Activated CD8-positive, alpha-beta memory T cell treated with anti-CD3 and anti-CD28 coated beads, Interleukin-2, amount 50 U/mL, for 1 hour (primary cell): ENCODE measurements around the gene SYCN.
"Not testable (repeated sequence)": the region's sequence is repeated elsewhere in the genome, so short reads cannot be mapped to it uniquely, and the experiment has no call there.

Experiments used
- DNase-seq: peaks from one replicate; pipeline ENCODE4 v3.0.0-alpha.2; 2020; ENCODE audit errors: extremely low read depth

SYCN gene, protein sequence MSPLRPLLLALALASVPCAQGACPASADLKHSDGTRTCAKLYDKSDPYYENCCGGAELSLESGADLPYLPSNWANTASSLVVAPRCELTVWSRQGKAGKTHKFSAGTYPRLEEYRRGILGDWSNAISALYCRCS

DNA sequence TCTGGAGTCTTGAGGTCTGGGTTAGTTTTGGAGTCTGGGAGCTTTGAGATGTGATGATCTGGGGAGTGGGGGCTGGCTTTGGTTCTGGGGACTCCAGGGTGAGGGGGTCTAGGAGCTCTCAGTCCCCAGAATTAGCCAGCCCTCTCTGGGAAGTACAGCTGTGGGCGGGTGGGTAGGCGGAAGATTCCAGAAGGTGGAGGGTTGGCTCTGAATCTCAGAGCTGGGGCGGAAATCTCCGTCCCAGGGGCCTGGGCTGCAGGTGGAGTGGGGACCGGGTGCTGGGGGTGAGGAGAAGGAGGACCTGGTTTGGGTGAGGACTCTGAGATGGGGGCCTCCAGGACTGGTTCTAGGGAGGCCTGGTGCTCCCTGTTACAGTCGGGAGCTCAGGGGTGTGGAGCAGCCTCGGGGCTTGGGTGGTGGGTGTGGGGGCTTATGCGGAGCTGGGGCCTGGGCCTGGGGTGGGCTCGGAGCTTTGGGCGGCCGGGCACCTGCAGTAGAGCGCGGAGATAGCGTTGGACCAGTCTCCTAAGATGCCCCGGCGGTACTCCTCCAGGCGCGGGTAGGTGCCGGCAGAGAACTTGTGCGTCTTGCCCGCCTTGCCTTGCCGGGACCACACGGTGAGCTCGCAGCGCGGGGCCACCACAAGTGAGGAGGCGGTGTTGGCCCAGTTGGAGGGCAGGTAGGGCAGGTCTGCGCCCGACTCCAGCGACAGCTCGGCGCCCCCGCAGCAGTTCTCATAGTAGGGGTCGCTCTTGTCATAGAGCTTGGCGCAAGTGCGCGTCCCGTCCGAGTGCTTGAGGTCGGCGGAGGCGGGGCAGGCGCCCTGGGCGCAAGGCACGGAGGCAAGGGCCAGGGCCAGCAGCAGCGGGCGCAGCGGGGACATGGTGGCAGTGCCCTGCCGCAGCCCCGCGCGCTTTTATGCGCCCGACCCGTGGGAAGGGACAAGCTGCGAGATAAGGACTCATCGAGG, at the start of gene SYCN:
TSS of gene SYCN (minus strand) at position 892 of the 970 bp plus-strand sequence. CDS start at position 883, 9 bp downstream.
- no peak for DNase-seq

DNA sequence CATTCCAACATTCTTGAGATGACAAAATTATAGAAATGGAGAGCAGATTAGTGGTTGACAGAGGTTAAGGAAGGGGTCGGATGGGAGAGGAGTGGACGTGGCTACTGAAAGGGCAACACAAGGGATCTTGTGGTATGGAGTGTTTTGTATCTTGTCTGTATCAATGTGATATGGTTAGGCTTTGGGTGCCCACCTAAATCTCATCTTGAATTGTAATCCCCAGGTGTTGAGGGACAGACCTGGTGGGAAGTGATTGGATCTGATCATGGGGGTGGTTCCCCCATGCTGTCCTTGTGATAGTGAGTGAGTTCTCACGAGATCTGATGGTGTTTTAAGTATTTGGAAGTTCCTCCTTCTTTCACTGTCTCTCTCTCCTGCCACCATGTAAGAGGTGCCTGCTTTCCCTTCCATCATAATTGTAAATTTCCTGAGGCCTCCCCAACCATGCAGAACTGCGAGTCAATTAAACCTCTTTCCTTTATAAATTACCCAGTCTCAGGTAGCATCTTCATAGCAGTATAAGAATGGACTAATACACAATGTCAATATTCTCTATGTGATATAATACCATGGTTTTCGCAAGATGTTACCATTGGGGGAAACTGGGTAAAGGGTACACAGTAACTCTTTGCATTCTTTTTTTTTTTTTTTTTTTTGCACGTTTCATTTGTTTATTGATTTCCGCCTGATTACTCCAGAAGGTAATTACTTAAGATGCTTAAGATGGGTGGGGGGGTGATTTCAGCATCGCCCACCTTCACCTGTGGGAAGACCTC, 49.5 kb upstream of the SYCN start:
- DNase-seq: no peak

DNA sequence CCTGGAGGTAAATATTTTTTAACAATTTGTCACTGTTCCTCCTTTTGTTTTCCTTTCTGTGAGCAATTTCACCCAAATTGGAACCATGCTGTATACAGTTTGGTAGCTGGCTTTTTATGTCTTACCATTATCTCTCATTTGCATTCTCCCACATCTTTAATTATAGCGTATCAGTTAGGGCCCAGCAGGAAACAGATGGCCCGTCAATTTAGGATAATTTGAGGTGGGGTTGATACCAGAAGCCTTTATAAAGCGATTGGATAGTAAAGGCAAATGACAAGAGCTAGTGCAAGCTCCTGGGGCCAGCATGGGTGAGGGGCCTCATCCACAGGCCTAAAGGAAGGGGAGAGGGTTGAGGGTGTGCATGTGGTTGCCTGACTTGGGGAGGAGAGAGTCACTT, 48.4 kb upstream of the SYCN start:
- no peak for DNase-seq

DNA sequence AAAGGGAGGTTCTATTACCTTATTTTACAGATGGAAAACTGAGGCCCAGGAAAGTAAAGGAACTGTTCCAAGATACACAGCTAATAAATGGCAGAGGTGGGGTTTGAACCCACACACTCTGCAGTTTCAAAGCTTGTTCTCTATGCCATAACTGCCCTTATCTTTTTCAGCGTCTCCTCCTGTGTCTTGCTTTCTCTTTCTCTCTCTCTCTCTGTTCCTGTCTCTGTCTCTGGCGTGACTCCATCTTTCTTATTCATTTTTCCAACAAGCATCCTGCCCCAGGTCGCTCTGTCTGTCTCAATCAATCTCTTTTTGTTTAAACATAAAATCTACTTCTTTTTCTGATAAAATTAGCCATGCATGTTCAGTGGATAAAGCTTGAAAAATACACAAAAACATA, 47.8 kb upstream of the SYCN start:
- DNase-seq: no peak

DNA sequence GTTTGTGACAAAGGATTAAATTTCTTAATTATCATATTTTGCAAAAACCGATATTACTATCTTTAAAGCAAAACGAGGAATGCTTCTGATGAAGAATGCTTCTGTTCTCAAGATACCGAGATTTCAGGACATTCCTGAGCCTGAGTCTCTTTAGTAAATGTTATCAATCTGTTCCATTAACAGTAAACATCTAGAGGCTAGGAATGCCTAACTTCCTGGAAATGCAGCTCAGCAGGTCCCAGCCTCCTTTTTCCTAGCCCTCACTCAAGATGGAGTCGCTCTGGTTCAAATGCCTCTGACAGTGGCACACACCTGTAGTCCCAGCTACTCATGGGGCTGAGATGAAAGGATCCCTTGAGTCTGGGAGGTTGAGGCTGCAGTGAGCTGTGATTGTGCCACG, 47.0 kb upstream of the SYCN start:
- no peak for DNase-seq

DNA sequence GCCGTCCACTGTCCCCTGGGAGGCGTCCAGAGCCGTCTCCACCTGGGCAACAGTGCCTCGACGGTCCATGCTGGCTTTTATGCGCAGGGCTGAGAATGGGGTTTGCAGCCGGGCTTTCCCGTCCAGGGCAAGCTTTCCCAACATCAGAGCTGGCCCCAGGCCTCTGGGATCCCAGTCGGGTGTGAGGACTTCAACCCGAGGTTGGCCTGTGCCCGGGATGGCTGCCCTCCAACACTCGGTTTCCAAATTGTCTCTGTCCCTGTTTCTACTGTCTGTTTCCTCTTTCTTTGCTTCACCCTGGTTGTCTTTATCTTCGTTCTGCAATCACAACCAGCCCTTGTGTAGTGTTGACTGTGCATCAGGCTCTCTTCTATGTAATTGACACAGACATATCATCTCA, 44.7 kb upstream of the SYCN start, which contains the start of gene IFNL4:
TSS of gene IFNL4 (minus strand) at position 51 of the 400 bp plus-strand sequence.
- DNase-seq: no peak

DNA sequence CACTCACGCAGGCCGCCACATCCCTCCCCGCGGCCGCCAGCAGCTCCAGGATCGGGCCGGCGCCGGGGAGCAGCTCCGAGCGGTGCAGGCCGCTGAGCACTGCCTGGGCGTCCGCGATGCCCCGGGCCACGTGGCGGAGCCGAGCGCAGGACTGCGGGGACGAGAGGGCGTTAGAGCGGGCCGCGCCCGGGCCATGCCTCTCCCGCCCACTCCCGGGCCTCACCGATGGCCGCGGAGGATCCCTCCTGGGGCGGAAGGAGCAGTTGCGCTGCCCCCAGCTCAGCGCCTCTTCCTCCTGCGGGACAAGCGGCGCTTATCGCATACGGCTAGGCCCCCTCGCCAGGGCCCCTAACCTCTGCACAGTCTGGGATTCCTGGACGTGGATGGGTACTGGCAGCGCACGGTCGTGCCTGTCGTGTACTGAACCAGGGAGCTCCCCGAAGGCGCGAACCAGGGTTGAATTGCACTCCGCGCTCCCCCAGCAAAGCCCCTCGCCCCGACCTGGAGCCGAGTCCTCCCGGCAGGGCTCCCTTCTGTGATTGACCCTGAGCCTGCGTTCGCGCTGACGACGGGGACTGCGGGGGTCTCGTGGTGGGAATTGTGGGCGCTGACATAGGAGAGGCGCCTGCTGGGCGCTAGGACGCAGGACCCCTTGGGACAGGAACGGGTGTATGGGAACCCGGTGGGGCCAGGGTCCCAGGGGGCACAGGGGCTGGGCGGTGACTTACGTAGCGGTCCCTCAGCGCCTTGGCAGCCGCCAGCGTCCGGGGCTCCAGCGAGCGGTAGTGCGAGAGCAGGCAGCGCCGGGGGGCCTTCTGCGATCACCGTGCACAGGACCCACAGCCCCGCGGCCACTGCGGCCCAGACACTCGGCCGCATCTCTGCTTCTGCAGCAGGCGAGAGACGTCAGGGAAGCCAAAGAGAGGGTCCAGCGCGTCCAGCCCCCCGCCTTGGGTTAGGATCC, 43.9 kb upstream of the SYCN start:
- DNase-seq: no peak

DNA sequence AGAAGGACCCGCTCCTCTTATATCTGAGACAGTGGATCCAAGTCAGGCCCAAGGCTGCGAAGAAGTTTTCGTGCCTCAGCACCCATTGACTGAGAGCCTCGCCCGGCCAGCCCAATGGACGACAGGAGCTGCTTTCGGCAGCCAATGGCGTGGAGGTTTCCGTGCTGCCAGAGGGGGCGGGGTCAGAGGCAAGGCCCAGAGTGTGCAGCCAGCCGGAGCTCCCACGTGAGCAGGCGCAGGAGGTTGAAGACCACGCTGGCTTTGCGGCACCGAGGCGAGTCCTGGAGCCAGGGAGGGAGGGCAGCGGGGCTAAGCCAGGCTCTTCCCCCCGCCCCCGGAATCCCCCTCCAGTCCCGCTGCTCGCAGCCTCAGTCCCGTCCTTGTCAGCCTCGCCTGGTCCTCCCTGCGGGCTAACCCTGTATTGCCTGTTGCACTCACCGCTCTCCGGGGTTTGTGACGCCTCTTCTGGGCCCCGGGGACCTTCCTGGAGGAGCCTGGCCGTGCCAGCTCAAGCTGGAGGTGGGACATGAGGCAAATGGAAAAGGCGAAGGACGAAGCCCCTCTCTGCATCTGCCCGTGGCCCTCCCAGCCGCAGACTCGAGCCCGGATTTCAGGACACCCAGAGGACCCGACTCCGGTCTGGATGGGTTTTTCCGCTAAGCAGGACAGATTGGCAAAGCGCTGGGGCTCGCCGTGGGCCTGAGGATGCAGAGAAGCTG, 43.0 kb upstream of the SYCN start:
- no peak for DNase-seq

DNA sequence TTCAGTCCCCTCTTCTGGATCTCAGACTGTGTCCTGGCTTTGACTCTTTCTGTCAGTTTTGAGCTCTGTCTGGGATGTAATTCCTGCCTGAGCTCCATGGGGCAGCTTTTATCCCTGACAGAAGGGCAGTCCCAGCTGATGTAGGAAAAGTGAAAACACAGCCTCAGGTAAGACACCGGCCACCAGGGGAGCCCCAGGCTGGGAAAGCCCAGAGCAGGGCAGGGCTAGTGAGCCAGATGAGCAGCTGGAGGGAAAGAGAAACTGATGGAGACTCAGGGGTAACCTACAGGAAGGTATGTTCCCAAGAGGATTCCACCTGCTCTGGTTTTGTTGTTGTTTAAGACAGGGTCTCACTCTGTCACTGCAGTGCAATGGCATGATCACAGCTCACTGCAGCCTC, 41.1 kb upstream of the SYCN start:
- not testable (repeated sequence) for DNase-seq

DNA sequence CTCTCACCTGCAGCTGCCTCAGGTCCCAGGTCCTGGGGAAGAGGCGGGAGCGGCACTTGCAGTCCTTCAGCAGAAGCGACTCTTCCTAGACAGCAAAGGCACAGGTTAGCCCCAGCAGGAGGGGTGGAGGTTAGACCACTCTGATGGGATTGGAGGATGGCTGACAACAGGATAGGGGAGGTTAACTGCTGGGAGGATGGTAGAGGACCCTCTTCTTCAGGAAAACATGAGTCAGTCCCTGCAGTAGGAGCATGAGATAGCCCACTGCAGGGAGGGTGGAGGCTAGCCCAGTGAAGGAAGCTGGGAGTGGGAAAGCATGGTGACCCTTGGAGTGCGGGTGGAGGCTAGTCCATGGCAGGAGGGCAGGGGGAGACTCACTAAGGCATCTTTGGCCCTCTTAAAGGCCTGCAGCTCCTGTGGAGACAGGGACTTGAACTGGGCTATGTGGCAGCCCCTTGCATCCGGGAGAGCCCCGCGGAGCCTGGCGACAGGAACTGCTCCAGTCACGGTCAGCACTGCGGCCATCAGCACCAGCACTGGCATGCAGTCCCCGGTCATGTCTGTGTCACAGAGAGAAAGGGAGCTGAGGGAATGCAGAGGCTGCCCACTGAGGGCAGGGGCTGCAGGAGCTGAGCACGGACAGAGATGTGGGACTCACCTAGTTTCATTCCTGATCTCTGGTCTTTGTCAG, 40.5 kb upstream of the SYCN start, which contains the start of gene IFNL3:
TSS of gene IFNL3 (minus strand) at position 597 of the 691 bp plus-strand sequence. CDS start at position 558, 39 bp downstream.
- DNase-seq: not testable (repeated sequence)

DNA sequence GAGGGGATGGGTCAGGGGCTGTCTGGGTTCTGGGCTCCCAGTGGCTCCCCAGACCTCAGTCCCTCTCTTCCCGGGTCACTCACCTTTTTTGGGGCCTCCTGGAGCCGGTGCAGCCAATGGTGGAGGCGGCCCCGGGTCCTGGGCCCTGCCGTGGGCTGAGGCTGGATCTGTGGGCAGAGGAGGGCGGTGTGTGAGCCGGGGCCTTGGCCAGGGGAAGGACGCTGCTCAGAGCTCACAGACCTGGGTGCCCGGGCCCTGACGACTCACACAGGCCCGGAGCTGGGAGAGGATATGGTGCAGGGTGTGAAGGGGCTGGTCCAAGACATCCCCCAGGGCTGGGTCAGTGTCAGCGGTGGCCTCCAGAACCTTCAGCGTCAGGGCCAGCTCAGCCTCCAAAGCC, 39.7 kb upstream of the SYCN start:
- not testable (repeated sequence) for DNase-seq

DNA sequence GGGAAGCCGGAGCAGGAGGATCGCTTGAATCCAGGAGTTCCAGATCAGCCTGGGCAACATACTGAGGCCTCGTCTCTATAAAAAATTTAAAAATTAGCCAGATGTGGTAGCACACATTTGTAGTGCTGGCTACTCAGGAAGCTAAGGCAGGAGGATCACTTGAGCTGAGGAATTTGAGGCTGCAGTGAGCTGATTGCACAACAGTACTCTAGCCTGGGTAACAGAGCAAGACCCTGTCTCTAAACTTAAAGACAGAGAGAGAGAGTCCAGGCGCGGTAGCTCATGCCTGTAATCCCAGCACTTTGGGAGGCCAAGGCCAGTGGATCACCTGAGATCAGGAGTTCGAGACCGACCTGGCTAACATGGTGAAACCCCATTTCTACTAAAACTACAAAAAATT, 36.4 kb upstream of the SYCN start:
- DNase-seq: no peak

DNA sequence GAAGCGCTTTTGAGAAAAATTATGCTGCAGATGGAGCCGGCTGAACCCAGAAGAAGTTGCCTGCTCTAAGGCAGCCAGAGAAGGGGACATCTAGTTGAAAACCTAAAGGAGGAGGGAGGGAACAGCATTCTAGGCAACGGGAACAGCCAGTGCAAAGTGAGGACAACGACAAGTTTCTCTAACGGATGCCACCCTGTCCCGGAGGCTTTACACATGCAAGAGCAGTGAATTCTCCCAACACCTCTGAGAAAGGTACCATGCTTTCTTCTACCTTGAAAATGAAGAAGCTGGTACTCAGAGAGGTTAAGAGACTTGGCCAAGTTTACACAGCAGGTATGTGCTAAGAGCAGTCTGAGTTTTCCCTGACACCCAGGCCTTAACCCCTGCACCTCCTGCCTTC, 34.9 kb upstream of the SYCN start:
- no peak for DNase-seq

DNA sequence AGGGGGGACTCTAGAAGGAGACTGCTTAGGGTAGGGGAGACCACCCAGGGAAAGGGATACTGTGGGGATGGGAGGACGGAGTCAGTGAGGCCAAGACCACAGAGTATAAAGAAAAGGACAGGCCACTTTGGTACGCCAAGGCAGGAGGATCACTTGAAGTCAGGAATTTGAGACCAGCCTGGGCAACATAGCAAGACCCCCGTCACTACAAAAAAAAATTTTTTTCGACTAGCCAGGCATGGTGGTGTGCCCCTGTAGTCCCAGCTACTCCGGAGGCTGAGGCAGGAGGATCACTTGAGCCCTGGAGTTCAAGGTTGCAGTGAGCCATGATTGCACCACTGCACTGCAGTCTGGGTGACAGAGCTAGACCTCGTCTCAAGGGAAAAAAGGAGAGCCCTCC, 34.1 kb upstream of the SYCN start:
- DNase-seq: no peak

DNA sequence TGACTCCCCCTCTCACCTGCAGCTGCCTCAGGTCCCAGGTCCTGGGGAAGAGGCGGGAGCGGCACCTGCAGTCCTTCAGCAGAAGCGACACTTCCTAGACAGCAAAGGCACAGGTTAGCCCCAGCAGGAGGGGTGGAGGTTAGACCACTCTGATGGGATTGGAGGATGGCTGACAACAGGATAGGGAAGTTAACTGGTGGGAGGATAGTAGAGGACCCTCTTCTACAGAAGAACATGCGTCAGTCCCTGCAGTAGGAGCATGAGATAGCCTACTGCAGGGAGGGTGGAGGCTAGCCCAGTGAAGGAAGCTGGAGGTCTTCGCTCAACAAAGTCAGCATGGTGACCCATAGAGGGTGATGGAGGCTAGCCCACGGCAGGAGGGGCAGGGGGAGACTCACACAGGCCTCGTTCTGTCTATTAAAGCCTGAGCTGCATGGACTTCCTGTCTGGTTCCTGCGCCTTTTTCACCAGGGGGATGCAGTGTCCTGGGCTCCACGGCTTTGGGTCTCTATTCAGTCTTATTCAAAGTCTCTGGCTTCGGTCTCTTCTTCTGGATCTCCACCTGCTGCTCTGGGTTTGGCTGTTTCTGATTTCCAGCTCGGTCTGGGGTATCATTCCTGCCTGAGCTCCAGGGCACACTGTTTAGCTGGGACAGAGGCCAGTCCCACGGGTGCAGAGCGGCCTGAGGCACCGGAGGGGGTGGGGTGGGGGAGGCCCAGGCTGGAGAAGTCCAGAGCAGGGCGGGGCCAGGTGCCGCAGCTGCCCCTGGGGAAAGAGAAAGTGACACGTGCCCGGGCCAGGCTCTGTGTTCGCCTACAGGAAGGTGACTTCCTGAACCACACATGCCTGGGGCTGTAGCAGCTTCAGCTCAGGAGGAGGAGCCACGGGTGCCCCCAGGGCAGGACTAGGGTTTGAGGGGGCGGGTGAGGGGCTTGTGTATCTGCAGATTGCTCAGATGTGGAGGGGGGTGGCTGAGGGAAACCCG, 33.4 kb upstream of the SYCN start:
- no peak for DNase-seq

DNA sequence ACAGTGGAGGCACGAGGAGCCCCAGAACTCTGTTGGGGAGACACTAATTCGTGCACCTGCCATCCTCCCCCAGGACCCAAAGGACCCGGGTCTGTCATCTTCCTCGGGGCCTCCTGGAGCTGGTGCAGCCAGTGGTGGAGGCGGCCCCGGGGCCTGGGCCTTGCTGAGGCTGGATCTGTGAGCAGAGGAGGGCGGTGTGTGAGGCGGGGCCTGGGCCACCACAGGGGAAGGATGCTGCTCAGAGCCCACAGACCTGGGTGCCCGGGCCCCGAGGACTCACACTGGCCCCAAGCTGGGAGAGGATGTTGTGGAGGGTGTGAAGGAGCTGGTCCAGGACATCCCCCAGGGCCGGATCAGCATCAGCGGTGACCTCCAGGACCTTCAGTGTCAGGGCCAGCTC, 32.5 kb upstream of the SYCN start:
- no peak for DNase-seq

DNA sequence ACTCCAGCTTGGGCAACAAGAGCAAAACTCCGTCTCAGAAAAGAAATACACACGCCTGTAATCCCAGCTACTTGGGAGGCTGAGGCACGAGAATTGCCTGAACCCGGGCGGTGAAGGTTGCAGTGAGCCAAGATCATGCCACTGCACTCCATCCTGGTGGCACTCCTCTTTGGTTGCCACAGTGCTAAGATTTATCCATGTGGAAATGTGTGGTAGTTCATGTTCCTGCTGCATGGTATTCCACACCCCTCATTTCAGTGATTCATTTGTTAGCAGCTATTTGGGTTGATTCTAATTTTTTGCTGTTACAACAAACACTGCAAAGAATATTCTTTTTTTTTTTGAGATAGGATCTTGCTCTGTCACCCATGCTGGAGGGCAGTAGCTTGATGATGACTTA, 28.6 kb upstream of the SYCN start:
- DNase-seq: no peak

DNA sequence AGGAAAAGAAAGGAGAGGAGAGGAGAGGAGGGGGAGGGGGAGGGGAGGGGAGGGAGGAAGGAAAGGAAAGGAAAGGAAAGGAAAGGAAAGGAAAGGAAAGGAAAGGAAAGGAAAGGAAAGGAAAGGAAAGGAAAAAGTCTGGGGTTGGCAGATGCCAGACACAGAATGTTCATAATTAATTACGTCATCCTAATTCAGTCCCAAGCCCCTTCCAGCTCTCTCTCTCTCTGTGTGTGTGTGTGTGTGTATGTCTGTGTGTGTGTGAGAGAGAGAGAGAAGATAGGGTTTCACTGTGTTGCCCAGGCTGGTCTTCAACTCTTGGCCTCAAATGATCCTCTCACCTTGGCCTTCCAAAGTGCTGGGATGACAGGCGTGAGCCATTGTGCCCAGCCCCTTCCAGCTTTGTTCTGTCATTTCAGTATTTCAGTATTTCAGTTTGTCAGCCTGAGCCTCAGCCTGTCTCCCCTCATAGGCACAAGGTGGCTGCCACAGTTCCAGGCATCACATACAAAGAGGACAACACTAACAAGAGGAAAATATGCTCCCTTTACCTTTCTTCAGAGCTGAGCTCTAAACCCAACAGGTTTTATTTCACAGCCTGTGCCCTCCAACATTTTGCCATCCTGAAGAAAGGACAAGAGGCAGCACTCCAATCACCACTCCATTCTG, 26.2 kb upstream of the SYCN start:
- no peak for DNase-seq
